AG04449 (cell line): ENCODE data around the gene PTPRT.

Source experiments
- CTCF ChIA-PET: fragments of 350-600 bp; formaldehyde crosslinking; extraction: SDS; loops from one replicate; lab custom pipeline; 2021; ENCODE audit warnings: antibody characterized with exemption; lab: Yijun Ruan, JAX
- POLR2A ChIA-PET: fragments of 400-600, 350-600 bp; formaldehyde crosslinking; extraction: SDS; loops from one replicate; lab custom pipeline; 2020; ENCODE audit warnings: antibody characterized with exemption, inconsistent platforms; lab: Yijun Ruan, JAX
- DNase-seq: peaks from one replicate; pipeline ENCODE4 v3.0.0-alpha.2; 2010; ENCODE audit warnings: low read depth, low spot score
- H3K4me3 ChIP-seq: 2 replicates; pipeline ENCODE4 v1.5.1; 2011; ENCODE audit warnings: low read depth, mild to moderate bottlenecking, control low read depth, low read length
- TF ChIP-seq, protein P1 (sequence below): IDR thresholded peaks from one replicate; pipeline ENCODE4 v1.5.1; 2011; ENCODE audit warnings: mild to moderate bottlenecking, moderate library complexity, low read length, control low read depth, inconsistent platforms; ENCODE audit not compliant: insufficient read depth; ENCODE audit errors: missing control alignments

The PTPRT gene

DNA sequence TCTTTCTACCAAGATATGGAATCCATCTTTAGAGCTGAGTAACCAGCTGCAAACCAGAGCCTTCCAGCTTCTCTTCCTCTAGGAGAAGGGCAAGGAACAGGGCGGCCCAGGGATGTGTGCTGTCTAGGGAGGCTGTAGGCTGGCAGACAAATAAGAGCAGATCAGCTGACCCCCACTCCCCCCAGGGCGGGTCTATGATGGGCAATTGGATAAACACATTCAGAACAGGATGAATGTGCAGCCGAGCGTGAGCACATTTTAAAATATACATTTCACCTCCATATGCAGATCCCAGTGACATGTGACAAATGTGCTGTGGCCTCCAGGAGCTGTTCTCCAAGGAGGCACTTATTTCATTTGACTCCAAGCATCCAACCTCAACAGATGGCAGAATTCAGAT is 580.1 kb downstream of the PTPRT start:
- ChIA-PET CTCF (no interaction called here), POLR2A (no interaction called here)
- DNase-seq, result no peak
- TF ChIP-seq, protein P1, sequence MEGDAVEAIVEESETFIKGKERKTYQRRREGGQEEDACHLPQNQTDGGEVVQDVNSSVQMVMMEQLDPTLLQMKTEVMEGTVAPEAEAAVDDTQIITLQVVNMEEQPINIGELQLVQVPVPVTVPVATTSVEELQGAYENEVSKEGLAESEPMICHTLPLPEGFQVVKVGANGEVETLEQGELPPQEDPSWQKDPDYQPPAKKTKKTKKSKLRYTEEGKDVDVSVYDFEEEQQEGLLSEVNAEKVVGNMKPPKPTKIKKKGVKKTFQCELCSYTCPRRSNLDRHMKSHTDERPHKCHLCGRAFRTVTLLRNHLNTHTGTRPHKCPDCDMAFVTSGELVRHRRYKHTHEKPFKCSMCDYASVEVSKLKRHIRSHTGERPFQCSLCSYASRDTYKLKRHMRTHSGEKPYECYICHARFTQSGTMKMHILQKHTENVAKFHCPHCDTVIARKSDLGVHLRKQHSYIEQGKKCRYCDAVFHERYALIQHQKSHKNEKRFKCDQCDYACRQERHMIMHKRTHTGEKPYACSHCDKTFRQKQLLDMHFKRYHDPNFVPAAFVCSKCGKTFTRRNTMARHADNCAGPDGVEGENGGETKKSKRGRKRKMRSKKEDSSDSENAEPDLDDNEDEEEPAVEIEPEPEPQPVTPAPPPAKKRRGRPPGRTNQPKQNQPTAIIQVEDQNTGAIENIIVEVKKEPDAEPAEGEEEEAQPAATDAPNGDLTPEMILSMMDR, result no peak
- H3K4me3 ChIP-seq, result no peak overlapping the region

GRCh38 chr20:42604998-42605956 is 584.4 kb downstream of the PTPRT start:
- POLR2A ChIA-PET, result no interaction called here
- CTCF ChIA-PET, result no interaction called here
- no peak for DNase-seq

GRCh38 chr20:42603655-42604054 is 586.1 kb downstream of the PTPRT start:
- H3K4me3 ChIP-seq, result no peak overlapping the region
- TF ChIP-seq, protein P1, result no peak
- DNase-seq, result no peak
- POLR2A ChIA-PET, result no interaction called here
- CTCF ChIA-PET, result no interaction called here

More at GRCh38 chr20:42604998-42605956, 584.4 kb downstream of the PTPRT start:
- TF ChIP-seq, protein P1, result no peak
- H3K4me3 ChIP-seq, result no peak overlapping the region

- TF ChIP-seq, protein P1, result no peak
- no peak for DNase-seq
- POLR2A ChIA-PET, result no interaction called here
- CTCF ChIA-PET, result no interaction called here
- H3K4me3 ChIP-seq, result no peak overlapping the region
Measured at GRCh38 chr20:42598581-42598980, 591.1 kb downstream of the PTPRT start.

GRCh38 chr20:42595625-42596024 is 594.1 kb downstream of the PTPRT start:
- no peak overlapping the region for H3K4me3 ChIP-seq
- POLR2A ChIA-PET, result no interaction called here
- DNase-seq, result no peak
- TF ChIP-seq, protein P1, result no peak
- CTCF ChIA-PET, result no interaction called here

- ChIA-PET POLR2A (no interaction called here), CTCF (no interaction called here)
- TF ChIP-seq, protein P1, result no peak
- DNase-seq, result no peak
- H3K4me3 ChIP-seq, result no peak overlapping the region
Measured at GRCh38 chr20:42594659-42595058, 595.0 kb downstream of the PTPRT start.
